RWPE1 (cell line): ENCODE results near the gene EPHB2.

ENCODE experiments used
- CTCF ChIA-PET: fragments of 350-600 bp; sonication (Branson Sonifier 250); formaldehyde crosslinking; extraction: SDS; loops from one replicate; lab custom pipeline; 2021; lab: Yijun Ruan, JAX
- POLR2A ChIA-PET: fragments of 400-600 bp; formaldehyde crosslinking; extraction: SDS; loops from one replicate; lab custom pipeline; 2020; ENCODE audit warnings: antibody characterized with exemption; ENCODE audit not compliant: low non-redundant PET; lab: Yijun Ruan, JAX
- DNase-seq: peaks from one replicate; pipeline ENCODE4 v3.0.0; 2012; ENCODE audit warnings: low spot score
- H3K27ac ChIP-seq: fragments of 450-650 bp; 2 replicates; pipeline ENCODE4 v1.5.1; 2017
- TF ChIP-seq, protein P1 (sequence below): fragments of 450-650 bp; conservative IDR thresholded peaks from 2 replicates; pipeline ENCODE4 v1.5.1; 2017; ENCODE audit warnings: low read depth, mild to moderate bottlenecking

EPHB2 gene

DNA sequence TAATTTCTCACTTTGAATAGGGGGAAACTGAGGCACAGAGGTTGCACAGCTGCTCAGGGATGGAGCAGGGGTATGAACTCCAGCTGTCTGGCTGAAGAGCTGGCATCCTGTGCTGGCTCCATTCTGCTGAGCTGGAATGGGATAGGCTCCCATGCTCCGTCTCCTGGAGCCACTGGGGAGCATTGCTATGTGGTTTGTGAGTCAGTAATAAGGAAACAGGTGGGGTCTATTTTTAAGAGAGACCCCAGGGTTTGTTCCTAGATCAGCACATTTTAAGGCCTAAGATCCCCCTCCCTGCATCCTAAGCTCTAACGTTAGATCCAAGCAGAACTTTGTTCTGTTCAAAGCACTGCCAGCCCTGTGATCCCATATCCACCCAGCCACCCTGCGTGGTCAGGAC is 189.8 kb downstream of the EPHB2 start:
- DNase-seq: no peak
- ChIA-PET CTCF (interaction anchor here (0.6 to 1.2 kb wide), 2 partner anchors 11 to 314 kb away, joined by 3 read pairs; no protein-coding TSS in a partner anchor), POLR2A (no interaction called here)
- TF ChIP-seq, protein P1, sequence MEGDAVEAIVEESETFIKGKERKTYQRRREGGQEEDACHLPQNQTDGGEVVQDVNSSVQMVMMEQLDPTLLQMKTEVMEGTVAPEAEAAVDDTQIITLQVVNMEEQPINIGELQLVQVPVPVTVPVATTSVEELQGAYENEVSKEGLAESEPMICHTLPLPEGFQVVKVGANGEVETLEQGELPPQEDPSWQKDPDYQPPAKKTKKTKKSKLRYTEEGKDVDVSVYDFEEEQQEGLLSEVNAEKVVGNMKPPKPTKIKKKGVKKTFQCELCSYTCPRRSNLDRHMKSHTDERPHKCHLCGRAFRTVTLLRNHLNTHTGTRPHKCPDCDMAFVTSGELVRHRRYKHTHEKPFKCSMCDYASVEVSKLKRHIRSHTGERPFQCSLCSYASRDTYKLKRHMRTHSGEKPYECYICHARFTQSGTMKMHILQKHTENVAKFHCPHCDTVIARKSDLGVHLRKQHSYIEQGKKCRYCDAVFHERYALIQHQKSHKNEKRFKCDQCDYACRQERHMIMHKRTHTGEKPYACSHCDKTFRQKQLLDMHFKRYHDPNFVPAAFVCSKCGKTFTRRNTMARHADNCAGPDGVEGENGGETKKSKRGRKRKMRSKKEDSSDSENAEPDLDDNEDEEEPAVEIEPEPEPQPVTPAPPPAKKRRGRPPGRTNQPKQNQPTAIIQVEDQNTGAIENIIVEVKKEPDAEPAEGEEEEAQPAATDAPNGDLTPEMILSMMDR: no peak
- H3K27ac ChIP-seq: no peak overlapping the region

DNA sequence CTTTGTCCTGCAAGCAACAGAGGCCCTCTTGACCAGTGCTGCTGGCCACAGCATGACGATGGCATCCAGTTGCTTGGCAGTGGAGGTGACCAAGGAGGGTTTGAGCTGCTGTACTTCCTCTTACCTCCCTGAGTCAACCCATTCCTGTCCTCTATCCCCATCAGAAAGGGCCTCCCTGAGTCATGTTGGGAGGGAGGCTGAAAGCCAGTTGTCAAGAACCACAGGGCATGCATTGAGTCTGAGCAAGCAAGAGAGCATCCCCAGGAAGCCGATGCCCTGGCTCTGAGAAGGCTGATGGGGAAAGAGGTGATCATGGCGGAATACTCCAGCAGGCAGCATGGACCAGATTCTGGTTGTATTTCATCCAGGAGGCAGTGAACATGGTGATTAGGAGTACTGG is 192.5 kb downstream of the EPHB2 start:
- ChIA-PET POLR2A (no interaction called here), CTCF (no interaction called here)
- no peak overlapping the region for H3K27ac ChIP-seq
- no peak for DNase-seq
- TF ChIP-seq, protein P1: no peak

DNA sequence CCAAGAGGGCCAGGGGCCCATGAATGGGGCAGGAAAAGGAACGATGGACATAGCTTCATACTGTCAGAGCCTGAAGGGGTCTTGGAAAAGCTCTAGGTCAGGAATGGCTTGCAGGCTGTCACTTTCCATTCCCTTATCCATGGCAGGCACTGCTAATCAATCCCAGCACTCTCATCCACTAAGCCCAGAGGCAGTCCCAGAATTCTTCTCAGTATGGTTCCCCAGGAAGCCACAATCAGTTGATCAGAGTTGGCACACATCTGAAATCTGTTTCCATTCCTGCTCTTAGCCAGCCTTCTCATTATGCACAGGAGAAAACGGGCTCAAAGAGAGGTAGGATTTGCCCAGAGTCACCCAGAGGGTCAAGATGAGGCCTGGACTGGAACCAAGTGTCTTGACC is 196.3 kb downstream of the EPHB2 start:
- DNase-seq: no peak
- TF ChIP-seq, protein P1: no peak
- ChIA-PET POLR2A (no interaction called here), CTCF (no interaction called here)
- H3K27ac ChIP-seq: no peak overlapping the region

DNA sequence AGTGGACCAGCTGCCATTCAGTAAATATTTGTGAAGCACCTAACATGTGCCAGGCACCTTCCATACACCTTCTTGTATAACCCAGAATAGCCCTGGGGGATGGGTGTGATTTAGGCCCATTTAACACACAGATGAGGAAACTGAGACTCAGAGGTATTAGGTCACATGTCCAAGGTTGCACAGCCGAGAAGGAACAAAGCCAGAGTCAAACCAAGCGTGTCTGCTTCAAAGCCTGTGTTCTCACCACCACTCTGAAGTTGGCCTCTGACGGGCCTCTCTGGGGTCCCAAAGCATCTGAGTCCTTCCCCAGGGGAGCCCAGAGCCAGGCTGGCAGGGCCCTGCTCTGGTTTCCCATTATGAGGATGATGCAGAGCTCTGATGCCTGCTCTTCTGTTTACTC is 196.9 kb downstream of the EPHB2 start:
- POLR2A ChIA-PET: no interaction called here
- no peak overlapping the region for H3K27ac ChIP-seq
- TF ChIP-seq, protein P1: no peak
- no peak for DNase-seq
- CTCF ChIA-PET: no interaction called here

DNA sequence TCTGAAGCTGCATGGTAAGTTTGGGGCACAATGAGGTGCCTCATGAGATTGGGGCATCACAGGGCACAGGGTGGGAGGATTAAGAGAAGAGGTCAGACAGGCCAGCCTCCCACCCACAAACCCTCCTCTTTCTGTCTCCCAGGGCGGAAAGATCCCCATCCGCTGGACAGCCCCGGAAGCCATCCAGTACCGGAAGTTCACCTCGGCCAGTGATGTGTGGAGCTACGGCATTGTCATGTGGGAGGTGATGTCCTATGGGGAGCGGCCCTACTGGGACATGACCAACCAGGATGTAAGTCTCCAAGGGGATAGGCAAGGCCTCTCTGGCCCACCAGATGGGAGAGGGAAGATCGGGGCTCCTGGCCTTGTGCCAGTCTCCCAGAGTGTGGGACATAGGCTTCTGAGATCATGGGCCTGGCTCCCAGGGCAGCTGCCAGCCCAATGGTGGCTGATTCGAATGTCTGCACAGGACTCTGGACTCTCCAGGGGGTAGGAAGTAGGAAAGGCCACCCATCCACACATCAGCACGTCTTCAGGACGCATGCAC is 198.3 kb downstream of the EPHB2 start:
- TF ChIP-seq, protein P1: no peak
- ChIA-PET POLR2A (no interaction called here), CTCF (interaction anchor here (0.5 to 0.6 kb wide), 2 partner anchors 16 to 252 kb away, joined by 3 to 4 read pairs; no protein-coding TSS in a partner anchor)
- DNase-seq: no peak
- no peak overlapping the region for H3K27ac ChIP-seq

DNA sequence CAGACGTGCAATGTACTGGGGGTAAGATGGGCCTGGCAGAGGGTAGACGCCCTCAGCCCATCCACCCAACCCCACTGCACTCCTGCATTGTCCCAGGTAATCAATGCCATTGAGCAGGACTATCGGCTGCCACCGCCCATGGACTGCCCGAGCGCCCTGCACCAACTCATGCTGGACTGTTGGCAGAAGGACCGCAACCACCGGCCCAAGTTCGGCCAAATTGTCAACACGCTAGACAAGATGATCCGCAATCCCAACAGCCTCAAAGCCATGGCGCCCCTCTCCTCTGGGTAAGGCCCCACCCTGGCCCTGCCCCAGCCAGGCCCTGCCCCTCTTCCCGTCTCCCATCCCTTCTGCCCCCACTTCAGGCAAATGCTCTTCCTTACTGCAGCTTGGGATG is 199.6 kb downstream of the EPHB2 start:
- POLR2A ChIA-PET: no interaction called here

More for the DNA sequence above, 199.6 kb downstream of the EPHB2 start:
- CTCF ChIA-PET: no interaction called here
- TF ChIP-seq, protein P1: no peak
- DNase-seq: no peak
- H3K27ac ChIP-seq: no peak overlapping the region
